Esophagus (tissue), 2 donors: Measurements from ENCODE around the gene DTNBP1. TPM values are rescaled to one million over a fixed set of nuclear protein-coding genes. Genes with fewer than 3 reads are reported as not detected.

ENCODE experiments used
- H3K27ac ChIP-seq, 2 donors: one replicate each; pipeline ENCODE4 v1.5.1; 2013; ENCODE audit warnings: low read depth in 2 of 2, mild to moderate bottlenecking in 2 of 2, inconsistent platforms in 1 of 2, low read length in 1 of 2, moderate library complexity in 1 of 2
- H3K27me3 ChIP-seq, 2 donors: one replicate each; pipeline ENCODE4 v1.6.1; 2013; ENCODE audit warnings: low read length in 2 of 2, control low read depth in 1 of 2, mild to moderate bottlenecking in 1 of 2; ENCODE audit not compliant: insufficient read depth in 2 of 2, control insufficient read depth in 1 of 2
- H3K36me3 ChIP-seq, 2 donors: one replicate each; pipeline ENCODE4 v1.6.1; 2013; ENCODE audit warnings: low read length in 1 of 2; ENCODE audit not compliant: control insufficient read depth in 2 of 2, insufficient read depth in 2 of 2
- H3K4me1 ChIP-seq, 2 donors: one replicate each; pipeline ENCODE4 v1.6.1; 2013; ENCODE audit warnings: low read length in 1 of 2; ENCODE audit not compliant: control insufficient read depth in 2 of 2, insufficient read depth in 2 of 2
- H3K4me3 ChIP-seq, 2 donors: one replicate each; pipeline ENCODE4 v1.5.1; 2013; ENCODE audit warnings: low read length in 2 of 2, mild to moderate bottlenecking in 2 of 2, low read depth in 1 of 2, moderate library complexity in 1 of 2
- H3K9me3 ChIP-seq, 2 donors: one replicate each; pipeline ENCODE4 v1.6.1; 2013; ENCODE audit warnings: mild to moderate bottlenecking in 2 of 2, low read depth in 1 of 2, low read length in 1 of 2, moderate library complexity in 1 of 2; ENCODE audit not compliant: control insufficient read depth in 2 of 2, insufficient read depth in 1 of 2
- WGBS, 2 donors: extraction: QIAGEN DNeasy Blood & Tissue Kit; methylation state at CpG; one replicate each; pipeline ENCODE4 v1.1.7; 2013; 5-methylcytosine and 5-hydroxymethylcytosine counted together
- polyA plus RNA-seq, 2 donors: library from polyadenylated mRNA; stranded (reverse); fragments of 200-250 nt; gene quantifications; one replicate each; pipeline ENCODE4 v1.2.3, GENCODE V29; 2013
- donor health status: healthy with polysubstance abuse.
- donor health status: Bipolar disorder and iron deficiency.

DTNBP1 gene
- polyA plus RNA-seq, 2 donors: 4.2 to 9.6 TPM

DNA sequence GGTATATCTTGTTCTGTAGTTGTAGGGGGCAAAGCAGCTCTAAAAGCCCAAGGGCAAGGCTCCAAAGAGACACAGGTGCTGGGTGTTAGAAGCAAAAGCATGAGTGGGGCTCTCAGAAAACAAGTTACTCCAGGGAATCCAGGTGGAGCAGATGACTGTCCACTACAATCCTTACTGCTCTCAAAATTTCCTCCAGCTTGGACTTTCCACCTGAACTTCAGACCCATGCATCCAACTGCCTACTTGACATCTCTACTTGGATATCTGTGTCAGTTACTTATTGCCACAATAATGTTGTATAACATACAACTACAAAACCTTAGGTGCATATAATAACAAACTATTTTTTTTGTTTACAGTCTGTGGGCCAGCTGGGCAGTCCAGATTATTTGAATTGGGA lies 22.8 kb upstream of the DTNBP1 start:
- H3K27me3 ChIP-seq: peaks cover 0 to 3% of the 10 kb centered on the region in 2 donors
- no peaks in the 10 kb centered on the region for H3K36me3 ChIP-seq
- H3K4me1 ChIP-seq: peaks cover 0 to 2% of the 10 kb centered on the region in 2 donors
- no peaks in the 10 kb centered on the region for H3K9me3 ChIP-seq
- H3K4me3 ChIP-seq: no peak overlapping the region
- H3K27ac ChIP-seq: no peak overlapping the region

DNA sequence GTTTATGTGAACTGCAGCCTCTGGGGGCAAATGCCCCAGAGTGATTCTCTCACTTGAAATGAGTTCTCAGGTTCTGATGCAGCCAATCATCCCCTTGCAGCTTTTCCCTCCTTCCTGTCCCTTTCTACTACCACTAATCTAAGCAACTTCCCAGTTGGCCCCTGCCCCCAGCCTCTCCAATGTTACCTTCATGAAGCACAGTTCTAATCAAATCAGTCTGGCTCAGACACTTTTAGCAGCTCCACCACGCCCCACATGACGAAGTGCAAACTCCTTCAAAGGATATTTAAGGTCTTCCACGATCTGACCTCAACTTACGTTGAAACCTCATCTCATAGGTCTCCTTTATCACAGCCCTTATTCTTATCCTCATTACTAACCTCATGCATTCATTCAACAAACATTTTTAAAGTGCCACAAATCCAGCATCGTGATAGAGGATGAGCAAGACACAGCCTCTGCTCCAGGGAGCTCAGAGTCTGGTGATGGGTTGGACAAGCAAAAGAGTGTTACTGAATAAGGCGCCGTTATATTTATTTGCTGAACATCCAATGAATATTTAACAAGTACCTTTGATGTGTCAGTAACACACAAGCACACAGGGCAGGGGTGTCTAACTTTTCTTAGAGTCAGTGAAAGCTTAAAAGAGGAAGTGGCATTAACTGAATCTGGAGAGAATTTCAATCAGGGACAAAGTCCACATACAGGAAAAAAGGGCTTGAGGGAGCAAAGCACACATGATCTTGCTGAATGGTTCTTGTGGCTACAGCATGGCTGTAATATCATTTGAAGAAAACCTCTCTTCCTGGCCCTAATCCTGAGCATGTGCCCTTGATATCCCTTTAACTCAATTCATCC lies 20.4 kb upstream of the DTNBP1 start:
- no peaks in the 10 kb centered on the region for H3K9me3 ChIP-seq
- H3K36me3 ChIP-seq: no peaks in the 10 kb centered on the region
- H3K27me3 ChIP-seq: peaks cover 0 to 3% of the 10 kb centered on the region in 2 donors
- 75 to 86% methylated on average over 7 of the region's 7 CpGs for whole genome bisulfite sequencing, 2 donors
- peaks cover 0 to 2% of the 10 kb centered on the region in 2 donors for H3K4me1 ChIP-seq
- H3K27ac ChIP-seq: no peak overlapping the region
- no peak overlapping the region for H3K4me3 ChIP-seq

DNA sequence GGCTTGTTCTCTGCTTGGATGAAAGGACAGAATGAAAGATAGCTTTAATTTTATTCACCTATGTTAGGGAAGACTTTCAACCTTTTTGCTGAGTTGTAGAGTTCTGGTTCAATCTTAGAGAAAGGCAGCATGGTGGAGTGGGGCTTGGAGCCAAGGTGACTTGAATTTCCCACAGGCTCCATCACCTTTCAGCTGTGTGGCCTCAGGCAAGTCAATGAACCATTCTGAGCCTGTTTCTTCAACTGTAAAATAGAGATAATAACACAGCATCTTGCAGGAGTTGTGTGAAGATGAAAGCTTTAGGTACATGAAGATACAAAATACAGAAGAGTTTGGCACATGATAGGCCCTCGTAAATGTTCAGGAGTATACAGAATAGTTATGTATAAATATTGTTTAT lies 19.1 kb upstream of the DTNBP1 start:
- Histone ChIP-seq H3K9me3 (no peaks in the 10 kb centered on the region), H3K27ac (no peak overlapping the region), H3K27me3 (peaks cover 0 to 3% of the 10 kb centered on the region in 2 donors), H3K4me1 (peaks cover 0 to 2% of the 10 kb centered on the region in 2 donors), H3K4me3 (no peak overlapping the region), H3K36me3 (no peaks in the 10 kb centered on the region)
- 84 to 98% methylated on average over 1 of the region's 1 CpG for WGBS, 2 donors

DNA sequence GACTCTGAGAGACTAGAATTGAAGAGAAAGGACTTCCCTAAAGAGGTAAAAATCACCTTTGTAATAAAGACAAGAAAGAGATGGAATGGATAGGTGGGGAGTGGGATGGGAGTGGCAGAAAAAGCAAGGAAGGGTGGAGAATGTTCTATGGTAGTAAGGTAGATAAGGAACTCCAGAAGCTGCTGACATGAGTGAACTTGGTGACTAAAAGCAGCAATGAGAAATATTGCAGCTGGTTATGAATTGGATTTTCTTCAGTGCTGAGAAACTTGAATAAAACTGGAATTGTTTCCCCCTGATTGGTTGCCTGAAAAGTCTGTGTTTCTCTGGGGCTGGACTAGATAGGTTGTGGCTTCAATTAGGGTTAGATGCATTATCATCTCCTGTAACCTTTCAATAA lies 15.7 kb upstream of the DTNBP1 start:
- no peak overlapping the region for H3K4me3 ChIP-seq
- no peaks in the 10 kb centered on the region for H3K4me1 ChIP-seq
- no peaks in the 10 kb centered on the region for H3K36me3 ChIP-seq
- no peak overlapping the region for H3K27ac ChIP-seq
- H3K9me3 ChIP-seq: no peaks in the 10 kb centered on the region
- H3K27me3 ChIP-seq: peaks cover 0 to 3% of the 10 kb centered on the region in 2 donors

DNA sequence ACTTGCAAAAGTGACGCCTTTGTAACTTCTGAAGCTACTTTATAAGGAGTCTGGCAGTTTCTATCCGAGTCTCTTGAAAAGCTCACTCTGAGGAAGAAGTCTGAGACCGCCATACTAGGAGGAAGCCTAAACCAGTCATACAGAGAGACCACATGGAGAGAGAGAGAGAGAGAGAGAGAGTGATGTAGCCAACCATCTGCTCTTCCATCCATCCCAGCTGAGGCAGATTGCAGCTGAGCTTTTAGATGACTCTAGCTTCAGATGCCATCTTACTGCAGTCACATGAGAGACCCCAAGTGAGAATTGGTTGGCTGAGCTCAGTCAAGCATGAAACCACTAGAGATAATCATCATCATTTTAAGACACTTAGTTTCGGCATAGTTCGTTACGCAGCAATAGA lies 15.0 kb upstream of the DTNBP1 start:
- 90 to 94% methylated on average over 6 of the region's 6 CpGs for WGBS, 2 donors
- H3K36me3 ChIP-seq: no peaks in the 10 kb centered on the region
- H3K9me3 ChIP-seq: no peaks in the 10 kb centered on the region
- no peak overlapping the region for H3K4me3 ChIP-seq
- no peak overlapping the region for H3K27ac ChIP-seq
- H3K27me3 ChIP-seq: peaks cover 0 to under 1% of the 10 kb centered on the region in 2 donors
- H3K4me1 ChIP-seq: no peaks in the 10 kb centered on the region

DNA sequence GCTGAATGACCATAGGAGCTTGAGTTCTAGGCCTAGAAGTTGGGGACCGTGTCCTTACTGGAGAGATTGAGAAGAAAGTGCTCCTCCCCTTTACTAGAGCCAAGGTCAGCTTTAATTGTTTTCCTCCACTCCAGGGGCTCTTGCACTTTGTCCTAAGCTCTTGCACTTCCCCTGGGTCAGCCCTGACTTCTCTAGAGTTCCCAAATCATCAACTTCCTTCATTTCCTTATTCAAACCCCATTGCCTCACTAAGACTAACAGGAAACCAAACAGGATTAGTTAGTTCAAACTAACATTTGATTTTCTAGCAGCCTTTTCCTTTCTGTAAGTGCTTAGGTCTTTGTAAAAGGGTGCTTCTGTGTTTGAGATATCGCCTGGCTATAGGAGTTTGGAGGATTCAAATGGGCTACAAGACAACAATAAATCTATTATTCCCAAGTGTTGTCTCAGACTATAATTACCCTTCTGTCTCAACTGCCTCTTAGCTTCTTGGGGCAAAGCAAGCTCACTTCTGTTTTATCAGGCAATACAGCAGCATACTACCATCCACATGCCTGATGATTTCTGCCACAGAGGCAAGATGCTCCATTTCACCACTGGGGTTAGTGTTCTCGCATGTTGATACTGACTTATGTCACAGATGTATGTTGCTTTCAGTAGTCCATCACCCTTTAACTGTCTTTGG lies 12.8 kb upstream of the DTNBP1 start:
- Histone ChIP-seq H3K27me3 (no peaks in the 10 kb centered on the region), H3K36me3 (no peaks in the 10 kb centered on the region), H3K4me1 (no peaks in the 10 kb centered on the region), H3K4me3 (no peak overlapping the region), H3K9me3 (no peaks in the 10 kb centered on the region), H3K27ac (no peak overlapping the region)
- WGBS, 2 donors: 76 to 86% methylated on average over 3 of the region's 3 CpGs

DNA sequence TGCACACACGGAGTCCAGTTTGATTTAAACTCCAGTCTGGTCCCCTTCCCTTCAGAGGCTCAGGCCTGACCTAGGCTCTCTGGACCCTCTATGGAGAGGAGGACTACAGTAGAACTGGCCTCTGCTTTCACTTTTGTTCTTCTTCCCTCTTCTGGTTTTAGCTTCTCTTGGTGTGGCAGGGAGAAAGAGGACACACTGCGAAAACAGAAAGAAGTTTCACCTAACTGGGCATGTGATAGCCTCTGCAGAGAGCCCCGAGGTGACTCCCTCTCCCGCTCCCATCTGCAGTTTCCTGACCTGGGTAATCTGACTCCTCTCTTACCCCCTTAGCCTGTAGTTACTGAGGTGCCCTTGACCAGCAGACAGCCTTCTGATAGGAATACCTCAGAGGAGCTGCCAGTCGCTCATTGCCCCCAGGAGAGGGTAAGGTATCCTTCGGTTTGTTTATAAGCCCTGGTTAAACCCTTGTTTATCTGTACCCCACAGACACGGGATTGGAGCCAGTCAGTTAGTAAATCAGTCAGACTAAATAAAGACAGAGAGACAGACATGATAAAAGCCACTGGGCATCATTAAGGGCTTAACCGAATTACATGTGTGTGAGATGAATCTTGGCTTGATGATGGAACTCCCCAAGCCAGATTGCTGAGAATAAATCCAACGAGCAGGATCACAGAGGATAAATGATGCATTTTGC lies 12.0 kb upstream of the DTNBP1 start:
- Histone ChIP-seq H3K36me3 (no peaks in the 10 kb centered on the region), H3K4me1 (no peaks in the 10 kb centered on the region), H3K27ac (no peak overlapping the region), H3K27me3 (no peaks in the 10 kb centered on the region), H3K4me3 (no peak overlapping the region), H3K9me3 (no peaks in the 10 kb centered on the region)
- WGBS, 2 donors: 68 to 70% methylated on average over 9 of the region's 9 CpGs

DNA sequence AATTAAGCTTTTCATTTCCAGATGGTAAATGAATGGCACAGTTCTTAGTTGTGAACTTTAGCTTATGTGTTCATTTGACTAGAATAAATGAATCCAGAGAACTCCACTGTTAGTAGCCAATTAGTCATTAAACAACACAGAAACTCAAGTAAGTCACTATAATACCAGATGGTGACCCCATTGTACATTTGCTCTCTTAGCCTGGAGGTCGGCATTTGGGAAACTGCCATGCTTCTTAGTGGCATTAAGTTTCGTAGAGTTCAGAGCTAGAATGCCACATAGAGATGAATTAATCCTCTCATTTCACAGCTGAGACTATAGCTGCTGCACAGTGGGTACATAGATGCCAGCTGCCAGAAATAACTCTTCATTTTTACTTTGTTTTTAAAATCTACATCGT lies 10.8 kb upstream of the DTNBP1 start:
- 88% methylated on average over 3 of the region's 3 CpGs for WGBS, 2 donors
- no peaks in the 10 kb centered on the region for H3K9me3 ChIP-seq
- no peaks in the 10 kb centered on the region for H3K27me3 ChIP-seq
- H3K4me3 ChIP-seq: no peak overlapping the region
- H3K4me1 ChIP-seq: no peaks in the 10 kb centered on the region
- no peak overlapping the region for H3K27ac ChIP-seq
- no peaks in the 10 kb centered on the region for H3K36me3 ChIP-seq

DNA sequence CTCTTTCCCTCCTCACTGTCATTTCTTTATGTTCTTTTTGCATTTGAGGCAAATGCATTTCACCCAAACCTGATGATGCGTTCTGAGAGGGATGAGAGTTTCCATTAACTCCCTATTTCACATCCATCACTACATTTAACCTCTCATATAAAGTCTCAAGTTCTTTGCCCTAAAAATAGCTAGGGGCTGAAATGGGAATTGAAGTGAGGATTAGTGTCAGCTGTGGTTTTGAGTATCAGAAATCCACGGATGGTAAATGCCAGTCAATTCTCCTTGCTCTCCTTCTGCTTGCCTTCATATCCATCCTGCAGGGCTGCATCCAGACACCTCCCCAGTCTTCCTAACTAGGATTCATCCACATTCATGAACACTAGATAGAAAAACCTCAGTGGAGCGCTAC lies 10.0 kb upstream of the DTNBP1 start:
- no peaks in the 10 kb centered on the region for H3K36me3 ChIP-seq
- H3K9me3 ChIP-seq: no peaks in the 10 kb centered on the region
- WGBS, 2 donors: 73 to 80% methylated on average over 3 of the region's 3 CpGs
- H3K27ac ChIP-seq: no peak overlapping the region
- H3K27me3 ChIP-seq: no peaks in the 10 kb centered on the region
- no peaks in the 10 kb centered on the region for H3K4me1 ChIP-seq
- no peak overlapping the region for H3K4me3 ChIP-seq
